Mucosa of gallbladder (tissue), 1 donor: ENCODE measurements around the gene INPP5A. TPM values are rescaled to one million over a fixed set of nuclear protein-coding genes. Genes with fewer than 3 reads are reported as not detected.
"Not testable (repeated sequence)": the region's sequence is repeated elsewhere in the genome, so short reads cannot be mapped to it uniquely, and the experiment has no call there.

Experiments used
- DNase-seq: peaks from one replicate; pipeline ENCODE4 v3.0.0-alpha.2; 2020; ENCODE audit warnings: low spot score
- total RNA-seq: library from RNA; stranded (reverse); gene quantifications from one replicate; pipeline ENCODE4 v1.2.1, GENCODE V29; 2021
- donor health status: DM: no; HTN: no; CAD: no.

INPP5A gene
- total RNA-seq, 1 donor from 2014 or later: 44.4 TPM

- DNase-seq: no peak
Observed at GRCh38 chr10:132754071-132754470, 216.5 kb downstream of the INPP5A start.

- DNase-seq: no peak
Observed at GRCh38 chr10:132755166-132755711, 217.7 kb downstream of the INPP5A start.

- DNase-seq: no peak
Observed at GRCh38 chr10:132756591-132756990, 219.0 kb downstream of the INPP5A start.

GRCh38 chr10:132757171-132757570 lies 219.6 kb downstream of the INPP5A start:
- DNase-seq: no peak

GRCh38 chr10:132758865-132759264 lies 221.3 kb downstream of the INPP5A start:
- DNase-seq: no peak

- DNase-seq: no peak
Observed at GRCh38 chr10:132761395-132762060, 223.9 kb downstream of the INPP5A start.

GRCh38 chr10:132762267-132762666 lies 224.7 kb downstream of the INPP5A start:
- DNase-seq: no peak

GRCh38 chr10:132763545-132763944 lies 226.0 kb downstream of the INPP5A start:
- DNase-seq: no peak

GRCh38 chr10:132764108-132764507 lies 226.5 kb downstream of the INPP5A start:
- DNase-seq: no peak

GRCh38 chr10:132765435-132765834 lies 227.8 kb downstream of the INPP5A start:
- DNase-seq: no peak

- no peak for DNase-seq
Observed at GRCh38 chr10:132766291-132766690, 228.7 kb downstream of the INPP5A start.

- DNase-seq: no peak
Observed at GRCh38 chr10:132768346-132769248, 231.0 kb downstream of the INPP5A start.

- no peak for DNase-seq
Observed at GRCh38 chr10:132770061-132771021, 232.8 kb downstream of the INPP5A start.

GRCh38 chr10:132772816-132773215 lies 235.2 kb downstream of the INPP5A start:
- not testable (repeated sequence) for DNase-seq

GRCh38 chr10:132774181-132774901 lies 236.8 kb downstream of the INPP5A start:
- DNase-seq: no peak

- peak; percentile 79 for DNase-seq
Observed at GRCh38 chr10:132774902-132775863, 237.6 kb downstream of the INPP5A start.

- no peak for DNase-seq
Observed at GRCh38 chr10:132776186-132776585, 238.6 kb downstream of the INPP5A start.

- no peak for DNase-seq
Observed at GRCh38 chr10:132776821-132777220, 239.2 kb downstream of the INPP5A start.

GRCh38 chr10:132777441-132777840 lies 239.9 kb downstream of the INPP5A start:
- no peak for DNase-seq
